ENCODE measurements around the gene GAGE12J.
"Not testable (repeated sequence)": the region's sequence is repeated elsewhere in the genome, so short reads cannot be mapped to it uniquely, and the experiment has no call there.

GAGE12J gene

GRCh38 chrX:49312176-49312575, 9.7 kb upstream of the GAGE12J start:
- no peak overlapping the region for H4K5ac ChIP-seq (ENCODE audit: low read length)
- no peak overlapping the region for H4K8ac ChIP-seq (ENCODE audit: low read depth, low read length)
- H3K27ac ChIP-seq (ENCODE audit: low read depth, low read length) = no peak overlapping the region
- H3K18ac ChIP-seq (ENCODE audit: low read length) = no peak overlapping the region
- no CpG with 5 or more reads among the region's 2 CpGs for WGBS (ENCODE audit: extremely low coverage, insufficient coverage, low lambda C conversion rate)
- no peaks in the 10 kb centered on the region for H3K36me3 ChIP-seq (ENCODE audit: control insufficient read depth, insufficient read depth, low read length)
- H3K4ac ChIP-seq (ENCODE audit: low read depth, low read length) = no peak overlapping the region
- H3K23ac ChIP-seq (ENCODE audit: low read length) = no peak overlapping the region
- H3K4me1 ChIP-seq (ENCODE audit: control insufficient read depth, low read depth, low read length) = no peaks in the 10 kb centered on the region
- no peaks in the 10 kb centered on the region for H3K27me3 ChIP-seq (ENCODE audit: insufficient read depth, low read length, poor library complexity)
- no peak overlapping the region for H2BK15ac ChIP-seq (replicated peaks; ENCODE audit: low read depth)
- H3K9ac ChIP-seq (ENCODE audit: low read length) = no peak overlapping the region
- H3K4me3 ChIP-seq (ENCODE audit: low read length) = no peak overlapping the region
- no peaks in the 10 kb centered on the region for H3K79me2 ChIP-seq (ENCODE audit: control insufficient read depth, insufficient read depth, low read length)
- no peak for DNase-seq
- no peaks in the 10 kb centered on the region for H3K79me1 ChIP-seq (ENCODE audit: low read length)
- no peak overlapping the region for H2BK120ac ChIP-seq (ENCODE audit: low read depth, low read length)
- H3K4me2 ChIP-seq (ENCODE audit: low read length) = no peak overlapping the region
- H3K56ac ChIP-seq (ENCODE audit: low read length) = no peak overlapping the region
- no peak overlapping the region for H2AK5ac ChIP-seq (ENCODE audit: low read length)
- H2BK5ac ChIP-seq (ENCODE audit: low read length) = no peak overlapping the region

- H2BK5ac ChIP-seq (ENCODE audit: low read length) = no peak overlapping the region
These were observed 5.8 kb upstream of the GAGE12J start for GRCh38 chrX:49316085-49316484.

GRCh38 chrX:49322266-49322665, 429 bp downstream of the GAGE12J start:
- DNase-seq; H3K27ac ChIP-seq (ENCODE audit: low read depth, low read length); H4K8ac ChIP-seq (ENCODE audit: low read depth, low read length); H2AK5ac ChIP-seq (ENCODE audit: low read length); H3K36me3 ChIP-seq (ENCODE audit: control insufficient read depth, insufficient read depth, low read length); H3K56ac ChIP-seq (ENCODE audit: low read length); H3K9ac ChIP-seq (ENCODE audit: low read length); H3K27me3 ChIP-seq (ENCODE audit: insufficient read depth, low read length, poor library complexity); H3K18ac ChIP-seq (ENCODE audit: low read length); H2BK5ac ChIP-seq (ENCODE audit: low read length); H3K4me1 ChIP-seq (ENCODE audit: control insufficient read depth, low read depth, low read length); H2BK120ac ChIP-seq (ENCODE audit: low read depth, low read length); H4K5ac ChIP-seq (ENCODE audit: low read length); H3K79me1 ChIP-seq (ENCODE audit: low read length); H3K4me3 ChIP-seq (ENCODE audit: low read length); H3K4ac ChIP-seq (ENCODE audit: low read depth, low read length); H3K4me2 ChIP-seq (ENCODE audit: low read length); H3K79me2 ChIP-seq (ENCODE audit: control insufficient read depth, insufficient read depth, low read length); H3K23ac ChIP-seq (ENCODE audit: low read length); H2BK15ac ChIP-seq (replicated peaks; ENCODE audit: low read depth): not testable (repeated sequence)
- WGBS (ENCODE audit: extremely low coverage, insufficient coverage, low lambda C conversion rate) = no CpG with 5 or more reads among the region's 27 CpGs

More at GRCh38 chrX:49316085-49316484, 5.8 kb upstream of the GAGE12J start:
- H3K79me1 ChIP-seq (ENCODE audit: low read length) = no peaks in the 10 kb centered on the region
- no peaks in the 10 kb centered on the region for H3K36me3 ChIP-seq (ENCODE audit: control insufficient read depth, insufficient read depth, low read length)
- H3K4ac ChIP-seq (ENCODE audit: low read depth, low read length) = no peak overlapping the region
- no peak overlapping the region for H4K5ac ChIP-seq (ENCODE audit: low read length)
- no peak overlapping the region for H3K18ac ChIP-seq (ENCODE audit: low read length)
- no peak overlapping the region for H3K4me2 ChIP-seq (ENCODE audit: low read length)
- no peaks in the 10 kb centered on the region for H3K79me2 ChIP-seq (ENCODE audit: control insufficient read depth, insufficient read depth, low read length)
- H3K27me3 ChIP-seq (ENCODE audit: insufficient read depth, low read length, poor library complexity) = no peaks in the 10 kb centered on the region
- H2BK15ac ChIP-seq (replicated peaks; ENCODE audit: low read depth) = no peak overlapping the region
- H3K23ac ChIP-seq (ENCODE audit: low read length) = no peak overlapping the region
- H2BK120ac ChIP-seq (ENCODE audit: low read depth, low read length) = no peak overlapping the region
- no peak overlapping the region for H3K56ac ChIP-seq (ENCODE audit: low read length)
- H3K27ac ChIP-seq (ENCODE audit: low read depth, low read length) = no peak overlapping the region
- no CpG with 5 or more reads among the region's 4 CpGs for WGBS (ENCODE audit: extremely low coverage, insufficient coverage, low lambda C conversion rate)
- no peak for DNase-seq
- H3K4me3 ChIP-seq (ENCODE audit: low read length) = no peak overlapping the region
- no peak overlapping the region for H2AK5ac ChIP-seq (ENCODE audit: low read length)
- no peak overlapping the region for H3K9ac ChIP-seq (ENCODE audit: low read length)
- H3K4me1 ChIP-seq (ENCODE audit: control insufficient read depth, low read depth, low read length) = no peaks in the 10 kb centered on the region
- H4K8ac ChIP-seq (ENCODE audit: low read depth, low read length) = no peak overlapping the region

- WGBS (ENCODE audit: extremely low coverage, insufficient coverage, low lambda C conversion rate) = no CpG with 5 or more reads among the region's 7 CpGs
- not testable (repeated sequence) for H2BK15ac ChIP-seq (replicated peaks; ENCODE audit: low read depth); H3K4me1 ChIP-seq (ENCODE audit: control insufficient read depth, low read depth, low read length); H4K8ac ChIP-seq (ENCODE audit: low read depth, low read length); H2AK5ac ChIP-seq (ENCODE audit: low read length); H3K4ac ChIP-seq (ENCODE audit: low read depth, low read length); H2BK5ac ChIP-seq (ENCODE audit: low read length); H3K4me2 ChIP-seq (ENCODE audit: low read length); H3K18ac ChIP-seq (ENCODE audit: low read length); H3K23ac ChIP-seq (ENCODE audit: low read length); H4K5ac ChIP-seq (ENCODE audit: low read length); H3K27ac ChIP-seq (ENCODE audit: low read depth, low read length); H3K79me2 ChIP-seq (ENCODE audit: control insufficient read depth, insufficient read depth, low read length); DNase-seq; H2BK120ac ChIP-seq (ENCODE audit: low read depth, low read length); H3K9ac ChIP-seq (ENCODE audit: low read length); H3K56ac ChIP-seq (ENCODE audit: low read length); H3K4me3 ChIP-seq (ENCODE audit: low read length); H3K27me3 ChIP-seq (ENCODE audit: insufficient read depth, low read length, poor library complexity); H3K79me1 ChIP-seq (ENCODE audit: low read length); H3K36me3 ChIP-seq (ENCODE audit: control insufficient read depth, insufficient read depth, low read length)
These were observed 1.9 kb downstream of the GAGE12J start for GRCh38 chrX:49323735-49324134.

GRCh38 chrX:49330421-49330820, 8.6 kb downstream of the GAGE12J start:
- H3K56ac ChIP-seq (ENCODE audit: low read length); H3K27me3 ChIP-seq (ENCODE audit: insufficient read depth, low read length, poor library complexity); H3K4me3 ChIP-seq (ENCODE audit: low read length); H3K4me2 ChIP-seq (ENCODE audit: low read length); H3K4ac ChIP-seq (ENCODE audit: low read depth, low read length); H3K18ac ChIP-seq (ENCODE audit: low read length); H4K8ac ChIP-seq (ENCODE audit: low read depth, low read length); H2BK120ac ChIP-seq (ENCODE audit: low read depth, low read length); H3K27ac ChIP-seq (ENCODE audit: low read depth, low read length); H3K79me1 ChIP-seq (ENCODE audit: low read length); H3K9ac ChIP-seq (ENCODE audit: low read length); H3K79me2 ChIP-seq (ENCODE audit: control insufficient read depth, insufficient read depth, low read length); H3K4me1 ChIP-seq (ENCODE audit: control insufficient read depth, low read depth, low read length); H2AK5ac ChIP-seq (ENCODE audit: low read length); H4K5ac ChIP-seq (ENCODE audit: low read length); H3K23ac ChIP-seq (ENCODE audit: low read length); DNase-seq; H2BK5ac ChIP-seq (ENCODE audit: low read length); H3K36me3 ChIP-seq (ENCODE audit: control insufficient read depth, insufficient read depth, low read length); H2BK15ac ChIP-seq (replicated peaks; ENCODE audit: low read depth): not testable (repeated sequence)
- WGBS (ENCODE audit: extremely low coverage, insufficient coverage, low lambda C conversion rate) = no CpG with 5 or more reads among the region's 11 CpGs

GRCh38 chrX:49331282-49331681, 9.4 kb downstream of the GAGE12J start, which contains the start of gene GAGE13:
TSS of gene GAGE13 (plus strand) at chrX:49331582. CDS start at chrX:49332738, 1,156 bp downstream.
- not testable (repeated sequence) for H3K27ac ChIP-seq (ENCODE audit: low read depth, low read length); H2BK5ac ChIP-seq (ENCODE audit: low read length); H3K23ac ChIP-seq (ENCODE audit: low read length); H3K79me2 ChIP-seq (ENCODE audit: control insufficient read depth, insufficient read depth, low read length); H3K79me1 ChIP-seq (ENCODE audit: low read length); H3K27me3 ChIP-seq (ENCODE audit: insufficient read depth, low read length, poor library complexity); H3K4ac ChIP-seq (ENCODE audit: low read depth, low read length); H4K8ac ChIP-seq (ENCODE audit: low read depth, low read length); H3K56ac ChIP-seq (ENCODE audit: low read length); H2AK5ac ChIP-seq (ENCODE audit: low read length); H3K18ac ChIP-seq (ENCODE audit: low read length); DNase-seq; H2BK120ac ChIP-seq (ENCODE audit: low read depth, low read length); H3K9ac ChIP-seq (ENCODE audit: low read length); H3K4me2 ChIP-seq (ENCODE audit: low read length); H3K36me3 ChIP-seq (ENCODE audit: control insufficient read depth, insufficient read depth, low read length); H3K4me1 ChIP-seq (ENCODE audit: control insufficient read depth, low read depth, low read length); H4K5ac ChIP-seq (ENCODE audit: low read length); H2BK15ac ChIP-seq (replicated peaks; ENCODE audit: low read depth); H3K4me3 ChIP-seq (ENCODE audit: low read length)
- WGBS (ENCODE audit: extremely low coverage, insufficient coverage, low lambda C conversion rate) = no CpG with 5 or more reads among the region's 16 CpGs
